ENCODE measurements around the gene ATP11A. TPM values are rescaled to one million over a fixed set of nuclear protein-coding genes. Genes with fewer than 3 reads are reported as not detected.

The ATP11A gene
- total RNA-seq, 1 experiment from 2014 or later = 232 TPM

DNA sequence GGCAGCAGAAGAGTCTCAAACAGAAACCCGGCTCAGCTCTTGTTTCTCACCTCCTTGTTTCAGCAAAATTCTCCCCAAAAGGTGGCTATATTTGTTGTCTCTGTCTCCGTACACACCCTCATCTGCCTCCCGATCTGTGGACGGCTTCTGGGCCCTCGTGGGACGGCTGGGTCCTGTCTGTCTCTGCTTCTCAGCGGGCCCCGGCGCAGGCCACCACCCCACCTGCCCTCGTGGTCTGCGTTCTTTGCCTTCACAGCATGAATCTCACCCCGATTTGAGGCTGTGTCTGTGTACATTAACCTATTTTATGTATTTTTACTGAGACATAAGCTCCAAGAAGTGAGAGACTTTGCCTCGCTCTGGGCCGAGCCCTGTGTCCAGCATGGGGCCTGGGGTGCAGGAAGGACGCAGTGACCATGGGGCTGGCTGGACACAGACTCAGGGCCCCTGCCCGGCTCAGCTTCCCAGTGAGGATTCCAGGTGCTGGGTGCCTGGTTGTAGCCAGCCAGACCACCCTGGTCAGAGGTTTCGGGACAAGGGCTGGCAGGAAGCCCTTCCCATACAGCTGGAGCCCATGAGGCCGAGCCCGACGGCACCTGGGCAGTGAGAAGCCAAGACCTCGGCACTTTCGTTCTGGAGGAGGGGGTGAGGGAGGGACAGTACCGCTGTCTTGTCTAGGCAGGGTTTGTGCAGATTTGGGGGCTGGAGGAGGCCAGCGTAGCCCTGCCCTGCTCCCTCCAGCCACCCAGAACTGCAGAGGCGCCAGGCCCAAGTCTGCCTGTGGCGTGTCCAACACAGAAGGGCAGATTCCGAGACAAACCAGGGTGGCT is 200.7 kb downstream of the ATP11A start:
- TF ChIP-seq, protein P1, sequence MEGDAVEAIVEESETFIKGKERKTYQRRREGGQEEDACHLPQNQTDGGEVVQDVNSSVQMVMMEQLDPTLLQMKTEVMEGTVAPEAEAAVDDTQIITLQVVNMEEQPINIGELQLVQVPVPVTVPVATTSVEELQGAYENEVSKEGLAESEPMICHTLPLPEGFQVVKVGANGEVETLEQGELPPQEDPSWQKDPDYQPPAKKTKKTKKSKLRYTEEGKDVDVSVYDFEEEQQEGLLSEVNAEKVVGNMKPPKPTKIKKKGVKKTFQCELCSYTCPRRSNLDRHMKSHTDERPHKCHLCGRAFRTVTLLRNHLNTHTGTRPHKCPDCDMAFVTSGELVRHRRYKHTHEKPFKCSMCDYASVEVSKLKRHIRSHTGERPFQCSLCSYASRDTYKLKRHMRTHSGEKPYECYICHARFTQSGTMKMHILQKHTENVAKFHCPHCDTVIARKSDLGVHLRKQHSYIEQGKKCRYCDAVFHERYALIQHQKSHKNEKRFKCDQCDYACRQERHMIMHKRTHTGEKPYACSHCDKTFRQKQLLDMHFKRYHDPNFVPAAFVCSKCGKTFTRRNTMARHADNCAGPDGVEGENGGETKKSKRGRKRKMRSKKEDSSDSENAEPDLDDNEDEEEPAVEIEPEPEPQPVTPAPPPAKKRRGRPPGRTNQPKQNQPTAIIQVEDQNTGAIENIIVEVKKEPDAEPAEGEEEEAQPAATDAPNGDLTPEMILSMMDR (IDR thresholded peaks at IDR 0.05; ENCODE audit: insufficient read depth in 1 of 2, low read depth in 1 of 2, low read length in 1 of 2, severe bottlenecking in 1 of 2, unreplicated experiment in 1 of 2) = no peak
- ChIA-PET CTCF (no interaction called here), POLR2A (no interaction called here)
- no peak overlapping the region for H3K4me3 ChIP-seq (ENCODE audit: low read depth, low read length)
- H3K36me3 ChIP-seq (ENCODE audit: control insufficient read depth, insufficient read depth, low read length) = no peaks in the 10 kb centered on the region
- no peaks in the 10 kb centered on the region for H3K27me3 Mint-ChIP-seq (ENCODE audit: insufficient read depth, unreplicated experiment)
- no peaks in the 10 kb centered on the region for H3K9me3 Mint-ChIP-seq (ENCODE audit: unreplicated experiment)
- H3K4me1 ChIP-seq = peaks cover 21% of the 10 kb centered on the region
- peaks cover 16% of the 10 kb centered on the region for H3K4me1 Mint-ChIP-seq (ENCODE audit: low read depth, unreplicated experiment)
- intact Hi-C loops (cut with micrococcal nuclease; ENCODE audit: unreplicated experiment) = no loop called here
- no peaks in the 10 kb centered on the region for H3K9me3 ChIP-seq
- BruUV-seq (replicated peaks) = no TSS peak
- H3K36me3 Mint-ChIP-seq (ENCODE audit: insufficient read depth, unreplicated experiment) = peaks cover 42% of the 10 kb centered on the region
- peak in 1 of 2 experiments; percentile 31 for DNase-seq
- H3K27me3 ChIP-seq (replicated peaks; ENCODE audit: control insufficient read depth, insufficient read depth, low read length) = no peaks in the 10 kb centered on the region
- H3K4me3 Mint-ChIP-seq (ENCODE audit: unreplicated experiment) = no peak overlapping the region
- H3K27ac Mint-ChIP-seq (ENCODE audit: unreplicated experiment) = no peak overlapping the region

DNA sequence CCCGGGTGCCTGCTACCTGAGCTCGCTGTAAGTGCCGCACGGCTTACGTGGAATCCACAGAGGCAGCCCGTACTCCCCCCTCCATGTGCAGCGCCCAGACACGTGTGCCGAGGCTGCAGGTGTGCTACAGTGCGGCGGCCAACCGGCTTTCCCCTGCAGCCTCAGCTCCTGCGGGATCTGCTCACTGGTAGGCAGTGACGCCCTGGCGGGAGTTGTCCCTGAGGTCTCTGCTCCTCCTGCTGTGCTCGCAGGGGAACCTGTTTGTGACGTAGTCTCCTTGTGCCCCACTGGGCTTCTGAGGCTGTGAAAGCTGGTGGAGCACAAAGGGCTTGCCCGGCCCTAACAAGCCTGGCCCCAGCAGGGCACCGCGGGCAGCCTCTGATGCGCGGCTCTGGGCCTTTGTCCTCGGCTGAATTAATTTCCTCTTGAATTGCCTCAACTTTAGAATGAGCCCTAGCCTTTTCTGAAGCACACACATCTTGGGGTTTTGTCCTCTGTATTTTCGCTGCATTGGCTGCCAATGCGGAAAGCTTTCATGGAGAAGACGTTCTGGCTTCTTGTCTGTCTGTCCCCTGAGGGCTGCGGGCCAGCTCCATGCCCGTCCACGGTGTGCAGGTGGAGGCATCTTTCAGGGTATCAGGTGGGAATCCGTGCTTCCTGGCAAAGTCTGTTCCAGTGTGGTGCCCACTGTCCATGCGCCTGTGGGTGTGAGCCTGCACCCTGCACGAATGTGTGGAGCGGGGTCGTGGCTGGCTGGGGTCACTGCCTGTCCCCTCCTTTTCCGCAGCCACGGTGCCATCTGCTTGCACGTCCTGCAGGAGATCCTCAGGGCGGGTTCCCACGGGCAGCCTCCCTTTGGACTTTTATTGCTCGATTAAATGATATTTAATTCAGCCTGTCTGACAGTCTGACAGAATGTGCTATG is 201.9 kb downstream of the ATP11A start:
- CTCF ChIA-PET = no interaction called here
- H3K36me3 Mint-ChIP-seq (ENCODE audit: insufficient read depth, unreplicated experiment) = peaks cover 33% of the 10 kb centered on the region
- H3K4me3 Mint-ChIP-seq (ENCODE audit: unreplicated experiment) = peak overlapping the region; percentile 84
- H3K27me3 Mint-ChIP-seq (ENCODE audit: insufficient read depth, unreplicated experiment) = no peaks in the 10 kb centered on the region
- H3K27me3 ChIP-seq (replicated peaks; ENCODE audit: control insufficient read depth, insufficient read depth, low read length) = no peaks in the 10 kb centered on the region
- intact Hi-C loops (cut with micrococcal nuclease; ENCODE audit: unreplicated experiment) = no loop called here
- no peaks in the 10 kb centered on the region for H3K36me3 ChIP-seq (ENCODE audit: control insufficient read depth, insufficient read depth, low read length)
- DNase-seq = peak in 1 of 2 experiments; percentile 41
- H3K4me1 ChIP-seq = peaks cover 21% of the 10 kb centered on the region
- TF ChIP-seq, protein P1 (IDR thresholded peaks at IDR 0.05; ENCODE audit: insufficient read depth in 1 of 2, low read depth in 1 of 2, low read length in 1 of 2, severe bottlenecking in 1 of 2, unreplicated experiment in 1 of 2) = no peak
- H3K4me3 ChIP-seq (ENCODE audit: low read depth, low read length) = no peak overlapping the region
- peaks cover 16% of the 10 kb centered on the region for H3K4me1 Mint-ChIP-seq (ENCODE audit: low read depth, unreplicated experiment)
- H3K27ac Mint-ChIP-seq (ENCODE audit: unreplicated experiment) = no peak overlapping the region
- H3K9me3 Mint-ChIP-seq (ENCODE audit: unreplicated experiment) = no peaks in the 10 kb centered on the region
- no TSS peak for BruUV-seq (replicated peaks)
- POLR2A ChIA-PET = no interaction called here
- H3K9me3 ChIP-seq = no peaks in the 10 kb centered on the region

Data from Caco-2 (cell line).